Measurements from ENCODE around the gene SEMA3B.
"Not testable (repeated sequence)": the region's sequence is repeated elsewhere in the genome, so short reads cannot be mapped to it uniquely, and the experiment has no call there.

SEMA3B gene

DNA sequence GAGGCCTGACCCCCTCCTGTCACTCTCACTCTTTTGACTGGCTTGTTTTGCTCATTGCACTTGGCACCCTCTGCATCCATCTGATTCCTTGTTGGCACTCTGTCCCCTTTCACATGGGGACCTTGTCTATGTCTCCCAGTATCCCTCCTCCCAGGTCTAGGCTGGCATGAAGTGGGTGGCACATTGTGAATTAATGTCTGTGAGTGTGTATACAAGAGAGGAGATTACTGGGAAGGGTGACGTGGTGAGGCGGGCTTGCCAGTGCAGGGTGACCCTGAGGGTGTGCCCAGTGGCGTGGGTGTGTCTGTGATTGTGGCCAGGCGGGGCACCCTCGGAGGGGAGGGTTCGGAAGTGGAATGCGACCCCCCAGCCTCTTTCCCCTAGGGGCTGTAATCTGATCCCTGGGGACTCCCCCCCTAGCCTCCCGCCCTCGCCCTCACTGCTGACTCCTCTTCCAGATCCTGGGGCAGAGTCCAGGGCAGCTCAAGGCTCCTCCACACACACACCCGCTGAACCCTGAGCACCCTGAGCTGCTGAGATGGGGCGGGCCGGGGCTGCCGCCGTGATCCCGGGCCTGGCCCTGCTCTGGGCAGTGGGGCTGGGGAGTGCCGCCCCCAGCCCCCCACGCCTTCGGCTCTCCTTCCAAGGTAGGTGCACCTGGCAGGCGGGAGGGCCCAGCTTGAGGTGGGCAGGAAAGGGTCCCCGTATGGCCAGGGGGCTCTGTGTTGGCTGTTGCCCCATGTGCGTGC is at the start of gene SEMA3B:
TSS of gene SEMA3B (plus strand) at position 445 of the 749 bp plus-strand sequence. CDS start at position 539, 94 bp downstream.
- peak; percentile 56 for FAIRE-seq
- peak; percentile 72 for DNase-seq (ENCODE audit: low spot score)

DNA sequence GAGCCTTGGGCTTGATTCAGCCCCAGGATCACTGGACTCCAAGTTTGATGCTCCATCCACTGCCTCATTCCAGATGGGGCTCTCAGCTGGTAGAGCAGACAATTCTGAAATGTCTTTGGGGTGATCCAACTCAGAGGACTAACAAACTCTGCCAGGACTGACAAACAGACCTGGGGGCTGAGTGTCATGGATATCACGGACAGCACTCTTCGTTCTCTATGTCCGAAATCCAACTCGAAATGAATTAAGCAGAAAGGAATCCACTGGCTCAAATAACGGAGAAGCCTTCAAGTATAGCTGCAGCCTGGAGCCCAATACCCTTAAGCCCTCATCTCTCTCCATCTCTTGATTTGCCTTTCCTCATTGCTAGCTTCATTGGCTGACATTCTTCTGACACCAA is 49.7 kb upstream of the SEMA3B start:
- no peak for FAIRE-seq
- DNase-seq (ENCODE audit: low spot score): no peak

DNA sequence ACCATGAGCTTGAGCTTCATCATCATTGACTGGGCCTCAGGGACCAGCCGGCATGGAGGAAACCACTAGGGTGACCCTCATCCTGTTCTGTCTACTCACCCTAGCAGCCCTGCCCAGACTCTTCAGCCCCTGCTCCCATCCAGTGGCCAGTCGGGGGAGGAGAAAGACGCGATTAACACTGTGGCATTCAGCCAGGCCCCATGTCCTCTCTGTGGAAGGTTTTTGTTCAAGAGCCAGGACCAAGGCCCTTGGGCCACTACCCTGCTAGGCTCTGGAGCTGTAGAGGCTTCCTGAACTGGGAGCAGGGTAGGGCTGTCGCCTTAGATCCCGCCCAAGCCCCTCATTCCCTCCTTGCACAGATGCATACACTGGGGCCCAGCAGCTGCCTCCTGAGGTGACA is 48.8 kb upstream of the SEMA3B start:
- DNase-seq (ENCODE audit: low spot score) (no peak), FAIRE-seq (no peak)

DNA sequence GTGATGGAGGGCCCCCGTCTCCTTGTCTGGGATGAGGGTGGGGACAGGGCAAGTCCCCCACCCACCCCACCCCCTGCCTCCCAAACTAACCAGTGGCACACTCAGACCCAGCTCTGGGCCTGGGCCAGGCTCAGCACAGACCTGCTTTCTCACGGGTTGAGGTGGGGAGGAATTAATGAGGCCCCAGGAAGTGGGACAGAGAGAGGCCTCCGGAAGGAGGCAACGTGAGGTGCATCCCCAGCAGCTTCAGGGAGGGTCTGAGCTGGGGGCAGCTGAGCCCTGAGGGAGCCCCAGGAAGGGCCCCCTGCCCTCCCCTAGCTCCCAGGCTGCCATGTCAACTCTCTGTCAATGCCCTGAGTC is 47.9 kb upstream of the SEMA3B start:
- FAIRE-seq (no peak), DNase-seq (ENCODE audit: low spot score) (no peak)

DNA sequence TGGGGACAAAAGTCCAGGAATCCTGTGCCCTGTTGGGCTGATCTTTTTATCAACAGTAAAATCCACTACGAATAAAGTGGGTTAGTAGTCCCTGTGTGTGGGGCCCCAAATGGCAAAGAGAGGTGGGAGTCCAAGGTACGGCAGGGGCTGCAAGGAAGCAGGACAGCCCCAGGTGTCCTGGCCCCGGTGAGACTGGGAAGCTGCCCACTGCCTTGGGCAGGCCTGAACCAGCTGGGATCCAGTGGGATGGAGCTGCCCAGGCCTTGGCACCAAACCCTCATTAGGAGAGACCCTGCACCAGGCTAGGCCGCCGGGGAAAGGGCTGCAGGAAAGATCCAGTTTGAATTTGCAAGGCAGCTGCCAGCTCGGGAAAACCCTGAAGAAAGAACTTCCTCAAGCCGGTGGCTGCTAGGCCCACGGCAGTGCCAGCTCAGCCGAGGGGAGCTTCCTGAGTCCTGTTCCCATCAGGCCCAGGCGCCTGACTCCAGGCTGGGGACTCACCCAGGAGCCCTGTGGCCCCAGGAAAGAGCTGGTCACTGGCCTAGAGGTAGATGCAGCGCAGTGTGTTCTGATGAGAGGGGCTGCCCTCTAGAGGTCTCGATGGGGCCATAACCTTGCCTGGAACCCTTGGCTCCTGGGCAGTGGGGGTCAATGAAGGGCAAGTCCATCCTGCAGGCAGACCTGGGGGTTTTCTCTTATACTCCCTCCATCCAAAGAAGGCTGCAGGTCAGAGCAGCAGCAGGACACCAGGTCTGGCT is 47.4 kb upstream of the SEMA3B start:
- no peak for DNase-seq (ENCODE audit: low spot score)
- FAIRE-seq: no peak

DNA sequence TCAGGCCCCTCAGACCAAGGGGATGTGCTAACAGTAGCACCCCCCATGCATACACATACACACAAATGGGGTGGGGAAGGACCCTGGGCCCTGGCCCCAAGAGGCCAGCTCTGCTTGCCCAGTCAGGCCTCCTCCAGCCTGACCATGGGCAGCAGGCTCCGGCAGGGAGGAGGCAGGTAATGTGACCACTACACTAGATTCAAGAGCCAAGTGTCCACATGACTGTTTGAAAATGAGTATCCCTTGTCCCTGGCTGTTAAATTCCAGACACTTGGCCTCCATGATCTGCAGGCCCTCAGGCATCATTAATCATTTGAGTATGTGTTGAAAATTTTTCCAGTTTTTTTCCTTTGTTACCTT is 46.8 kb upstream of the SEMA3B start:
- DNase-seq (ENCODE audit: low spot score) (no peak), FAIRE-seq (no peak)

DNA sequence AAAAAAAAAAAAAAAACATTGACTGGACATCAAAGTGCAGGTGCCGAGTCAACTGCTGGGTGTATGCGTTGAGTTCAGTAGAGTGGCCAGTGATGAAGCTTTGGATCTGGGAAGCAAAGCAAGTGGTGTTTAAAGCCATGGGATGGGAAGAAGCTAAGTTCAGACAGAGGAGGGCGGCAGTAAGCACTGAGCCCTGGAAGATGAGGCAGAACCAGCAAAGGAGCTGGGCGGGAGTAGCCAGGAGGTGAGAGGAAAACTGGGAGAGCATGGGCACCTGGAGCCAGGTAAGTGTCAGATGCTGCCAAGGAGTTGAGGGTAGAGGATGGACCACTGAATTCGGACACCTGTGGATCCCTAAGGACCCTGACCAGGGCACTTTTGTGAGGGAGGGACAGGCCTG is 44.3 kb upstream of the SEMA3B start:
- no peak for DNase-seq (ENCODE audit: low spot score)
- no peak for FAIRE-seq

DNA sequence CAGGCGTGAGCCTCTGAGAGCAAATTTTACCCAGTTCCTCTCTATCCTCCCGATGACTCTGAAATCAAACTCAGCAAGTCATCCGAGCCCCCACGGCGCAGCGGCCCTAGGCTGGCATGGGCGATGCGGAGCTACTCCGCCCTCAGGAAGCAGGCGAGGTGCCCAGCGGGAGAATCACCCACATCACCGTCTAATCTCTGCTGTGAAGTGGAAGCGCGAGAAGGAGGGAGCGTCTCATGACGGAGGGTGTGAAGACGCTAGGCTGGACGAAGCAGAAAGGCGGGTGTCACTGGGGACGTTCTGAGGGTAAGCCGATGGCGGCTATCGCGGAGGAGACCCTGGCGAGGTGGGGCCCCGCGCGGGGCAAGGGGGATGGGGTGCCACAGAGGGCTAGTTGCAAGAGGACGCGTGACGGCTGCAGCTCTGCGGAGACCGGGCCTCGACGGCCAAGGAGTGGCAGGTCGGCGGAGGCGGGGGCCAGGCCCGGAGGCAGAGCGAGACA is 42.0 kb upstream of the SEMA3B start:
- no peak for FAIRE-seq
- DNase-seq (ENCODE audit: low spot score): peak; percentile 48

DNA sequence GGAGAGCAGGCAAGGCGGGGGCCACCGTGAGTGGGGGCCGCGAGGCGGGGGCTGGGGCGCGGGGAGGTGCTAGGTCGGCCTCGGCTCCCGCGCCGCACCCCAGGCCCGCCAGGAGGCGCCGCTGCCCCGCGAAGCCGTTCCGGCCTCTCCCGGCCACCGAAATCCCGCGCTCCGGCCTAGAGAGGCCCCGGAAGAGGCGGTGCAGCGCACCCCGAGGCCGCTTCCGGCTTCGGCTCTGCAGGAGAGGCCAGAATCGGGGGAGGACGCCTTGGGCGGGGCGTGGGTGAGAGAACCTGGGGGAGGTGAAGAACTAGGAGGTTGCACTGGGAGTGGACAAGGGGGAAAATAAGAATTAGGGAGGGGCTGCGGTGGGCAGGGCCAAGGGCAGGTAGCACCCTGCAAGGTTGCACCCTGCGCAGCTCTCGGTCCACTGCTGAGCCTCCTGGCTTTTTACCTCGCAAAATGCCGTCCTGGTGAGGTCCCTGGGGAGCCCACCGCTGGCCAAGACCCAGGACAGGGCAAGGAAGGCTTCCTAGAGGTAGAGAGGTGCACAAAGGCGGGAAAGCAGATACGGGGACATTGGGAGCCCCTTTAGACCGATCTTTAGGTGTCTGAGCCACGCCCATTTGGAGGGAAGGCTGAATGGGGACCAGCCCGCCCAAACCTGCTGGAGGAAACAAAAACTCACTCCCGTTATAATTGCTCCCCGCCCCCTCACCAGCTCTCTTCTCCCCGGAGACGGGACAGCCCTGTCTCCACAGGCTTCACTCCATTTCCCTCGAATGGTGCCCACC is 41.4 kb upstream of the SEMA3B start:
- FAIRE-seq: no peak
- DNase-seq (ENCODE audit: low spot score): peak; percentile 97

DNA sequence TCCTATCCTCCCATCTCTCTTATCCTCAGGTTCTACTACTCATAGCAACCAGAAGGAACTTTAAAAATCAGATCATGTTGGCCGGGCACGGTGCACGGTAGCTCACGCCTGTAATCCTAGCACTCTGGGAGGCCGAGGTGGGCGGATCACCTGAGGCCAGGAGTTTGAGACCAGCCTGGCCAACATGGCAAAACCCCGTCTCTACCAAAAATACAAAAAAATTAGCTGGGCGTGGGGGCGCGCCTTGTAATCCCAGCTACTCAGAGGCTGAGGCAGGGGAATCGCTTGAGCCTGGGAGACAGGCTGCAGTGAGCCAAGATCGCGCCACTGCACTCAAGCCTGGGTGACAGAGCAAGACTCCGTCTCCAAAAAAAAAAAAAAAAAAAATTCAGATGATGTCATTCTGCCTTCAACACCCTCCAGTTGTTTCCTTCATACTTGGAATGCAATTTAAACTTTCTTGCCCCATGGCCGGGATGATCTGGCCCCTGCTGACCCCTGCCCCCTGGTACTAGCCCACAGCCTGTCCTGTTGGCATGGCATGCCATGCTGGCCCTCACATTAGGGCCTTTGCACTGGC is 40.7 kb upstream of the SEMA3B start:
- DNase-seq (ENCODE audit: low spot score); FAIRE-seq: not testable (repeated sequence)

DNA sequence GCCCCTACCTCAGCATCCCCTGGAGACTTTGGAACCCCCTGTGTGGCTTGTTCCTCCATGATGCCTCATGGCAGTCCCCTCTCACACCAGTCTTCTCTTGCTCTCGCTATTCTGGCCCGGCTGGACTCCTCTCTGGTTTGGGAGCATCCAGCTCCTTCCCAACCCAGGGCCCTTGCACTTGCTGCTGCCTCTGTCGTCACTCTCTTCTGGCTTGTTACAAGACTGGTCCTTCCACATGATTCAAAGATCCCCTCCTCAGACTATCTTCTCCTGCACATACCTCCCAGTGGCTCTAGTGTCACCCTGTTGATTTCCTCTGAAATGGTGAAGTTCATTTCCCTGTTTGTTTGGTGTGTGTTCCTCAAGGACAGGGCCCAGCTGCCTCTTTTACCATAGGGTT is 39.5 kb upstream of the SEMA3B start:
- FAIRE-seq (no peak), DNase-seq (ENCODE audit: low spot score) (no peak)

DNA sequence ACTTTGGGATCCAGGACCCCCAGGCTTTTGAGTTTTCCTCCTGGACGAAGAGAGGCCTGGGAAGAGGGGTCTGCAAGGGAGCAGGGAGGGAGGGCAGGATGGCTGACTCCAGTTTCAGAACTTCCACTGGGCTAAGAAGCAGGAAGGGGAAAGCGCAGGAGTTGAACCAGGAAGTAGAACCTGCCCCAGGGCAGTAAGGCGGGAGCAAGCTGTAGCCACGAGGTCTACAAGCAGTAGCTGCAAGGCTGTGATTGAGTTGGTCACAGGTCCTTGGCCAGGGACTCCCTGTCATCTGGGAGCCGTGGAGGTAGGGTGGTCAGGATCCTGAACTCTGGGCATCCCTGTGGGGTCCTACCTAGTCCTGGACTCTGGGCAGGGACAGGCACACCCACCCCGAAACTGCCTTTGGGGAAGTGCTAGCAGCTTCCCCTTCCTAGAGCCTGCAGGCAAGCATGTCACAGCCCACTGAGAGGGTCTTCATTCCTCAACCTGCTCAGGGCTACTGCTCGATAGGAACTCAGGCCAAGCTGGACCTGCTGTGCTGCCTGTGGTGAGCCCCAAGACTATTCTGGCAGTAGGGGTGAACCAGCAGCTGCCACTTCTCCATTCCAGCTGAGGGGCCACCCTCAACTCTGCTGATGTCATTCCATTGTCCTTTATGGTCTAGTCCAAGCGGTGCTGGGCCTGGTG is 38.7 kb upstream of the SEMA3B start:
- FAIRE-seq: no peak

DNA sequence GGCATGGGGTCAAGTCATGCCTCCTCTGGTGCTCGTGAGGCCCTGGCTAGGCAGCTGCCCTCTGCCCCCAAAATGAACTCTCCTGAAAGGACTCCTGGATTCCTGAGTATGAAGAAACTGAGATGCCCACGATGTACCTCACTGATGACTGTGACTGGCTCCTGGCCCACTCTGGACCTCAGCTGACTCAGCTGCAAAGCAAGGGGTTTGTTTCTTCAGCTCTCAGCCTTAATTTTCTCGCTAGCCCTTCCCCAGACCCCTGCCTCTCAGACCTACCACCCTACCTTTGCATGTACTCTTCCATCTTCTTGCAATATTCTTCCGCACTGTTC is 38.2 kb upstream of the SEMA3B start:
- FAIRE-seq (no peak), DNase-seq (ENCODE audit: low spot score) (no peak)

More for the DNA sequence above, 38.7 kb upstream of the SEMA3B start:
- DNase-seq (ENCODE audit: low spot score): no peak

DNA sequence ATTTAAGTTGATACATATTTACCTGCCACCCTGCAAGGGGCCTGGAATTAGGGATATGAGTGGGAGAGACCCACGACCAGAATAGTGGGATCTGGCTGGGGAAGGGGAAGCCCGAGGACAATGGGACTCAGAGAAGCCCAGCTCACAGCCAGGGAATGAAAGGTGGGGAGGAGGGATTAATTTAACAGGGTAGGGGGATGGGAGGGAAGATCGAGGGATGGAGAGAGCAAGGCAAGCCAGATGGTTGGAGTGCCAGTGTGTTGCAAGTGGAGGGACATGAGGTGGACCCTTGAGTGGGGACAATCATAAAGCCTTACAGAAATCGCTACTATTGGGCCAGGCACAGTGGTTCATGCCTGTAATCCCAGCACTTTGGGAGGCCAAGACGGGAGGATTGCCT is 37.4 kb upstream of the SEMA3B start:
- DNase-seq (ENCODE audit: low spot score) (no peak), FAIRE-seq (no peak)

DNA sequence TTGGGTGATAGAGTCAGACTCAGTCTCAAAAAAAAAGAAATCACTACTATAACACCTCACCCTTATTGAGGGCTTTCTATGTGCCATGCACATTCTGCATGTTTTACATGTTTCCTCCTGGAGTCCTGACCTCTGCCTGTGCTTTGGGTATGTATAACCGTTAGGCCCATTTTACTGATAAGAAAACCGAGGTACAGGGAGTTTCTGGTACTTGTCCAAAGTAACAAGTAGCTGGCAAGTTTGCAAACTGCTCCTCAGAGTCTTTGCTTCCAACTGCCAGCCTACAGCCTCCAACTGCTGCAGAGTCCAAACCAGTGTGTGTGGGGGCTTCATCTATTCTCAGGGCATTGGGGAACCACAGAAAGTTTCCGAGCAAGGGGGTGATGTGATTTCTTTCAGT is 36.6 kb upstream of the SEMA3B start:
- no peak for DNase-seq (ENCODE audit: low spot score)
- FAIRE-seq: no peak

DNA sequence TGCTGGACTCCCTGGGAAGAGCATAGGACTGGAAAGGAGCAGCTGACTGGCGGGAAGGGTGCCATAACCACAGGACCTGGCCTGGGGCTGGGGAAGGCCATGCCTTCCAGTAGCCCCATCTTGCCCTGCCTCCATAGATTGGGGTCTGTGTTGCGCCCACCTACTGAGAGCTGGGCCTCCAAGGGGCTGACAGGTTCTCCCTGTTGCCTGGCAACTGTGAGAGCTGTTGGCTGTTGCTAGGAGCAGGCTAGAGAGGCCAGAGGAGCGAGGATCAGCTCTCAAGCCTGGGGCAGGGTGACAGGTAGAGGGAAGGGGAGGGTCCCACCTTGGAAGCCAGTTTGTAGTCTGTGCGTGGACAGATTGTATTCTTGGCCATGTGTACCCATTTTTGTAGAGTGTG is 35.8 kb upstream of the SEMA3B start:
- DNase-seq (ENCODE audit: low spot score) (no peak), FAIRE-seq (no peak)

DNA sequence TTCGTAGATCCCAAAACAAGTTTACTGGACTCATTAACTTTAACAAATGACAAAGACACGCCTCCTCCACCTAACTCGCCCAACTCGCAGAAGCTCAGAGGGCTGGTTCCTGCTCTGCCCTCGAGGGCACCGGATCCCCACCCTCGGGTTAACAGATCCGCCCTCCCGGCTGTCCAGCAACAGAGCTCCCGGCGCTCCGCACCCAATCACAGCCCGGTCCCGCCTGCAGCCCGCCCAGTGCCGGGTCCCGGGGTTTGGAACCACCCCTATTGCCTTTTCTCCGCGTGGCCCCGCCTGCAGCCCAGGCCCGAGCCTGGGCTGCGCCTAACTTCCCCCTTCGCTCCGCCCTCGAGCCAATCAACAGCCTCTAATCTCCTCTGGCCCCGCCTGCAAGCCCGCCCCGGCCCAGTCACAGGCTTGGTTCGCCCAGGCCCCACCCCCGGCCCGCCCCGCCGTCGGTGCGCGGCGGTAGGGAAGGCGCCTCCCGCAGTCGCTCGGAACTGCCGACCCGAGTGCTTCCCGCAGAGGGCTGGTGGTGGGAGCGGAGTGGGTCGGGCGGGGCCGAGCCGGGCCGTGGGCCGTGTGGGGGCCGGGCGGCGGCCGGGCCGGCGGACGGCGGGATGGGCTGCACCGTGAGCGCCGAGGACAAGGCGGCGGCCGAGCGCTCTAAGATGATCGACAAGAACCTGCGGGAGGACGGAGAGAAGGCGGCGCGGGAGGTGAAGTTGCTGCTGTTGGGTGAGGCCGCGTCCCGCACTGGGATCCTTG is 33.0 kb upstream of the SEMA3B start, which contains the start of gene GNAI2:
TSS of gene GNAI2 (plus strand) at position 489 of the 768 bp plus-strand sequence. CDS start at position 621, 132 bp downstream.
- DNase-seq (ENCODE audit: low spot score) (peak; percentile 99), FAIRE-seq (peak; percentile 96)

DNA sequence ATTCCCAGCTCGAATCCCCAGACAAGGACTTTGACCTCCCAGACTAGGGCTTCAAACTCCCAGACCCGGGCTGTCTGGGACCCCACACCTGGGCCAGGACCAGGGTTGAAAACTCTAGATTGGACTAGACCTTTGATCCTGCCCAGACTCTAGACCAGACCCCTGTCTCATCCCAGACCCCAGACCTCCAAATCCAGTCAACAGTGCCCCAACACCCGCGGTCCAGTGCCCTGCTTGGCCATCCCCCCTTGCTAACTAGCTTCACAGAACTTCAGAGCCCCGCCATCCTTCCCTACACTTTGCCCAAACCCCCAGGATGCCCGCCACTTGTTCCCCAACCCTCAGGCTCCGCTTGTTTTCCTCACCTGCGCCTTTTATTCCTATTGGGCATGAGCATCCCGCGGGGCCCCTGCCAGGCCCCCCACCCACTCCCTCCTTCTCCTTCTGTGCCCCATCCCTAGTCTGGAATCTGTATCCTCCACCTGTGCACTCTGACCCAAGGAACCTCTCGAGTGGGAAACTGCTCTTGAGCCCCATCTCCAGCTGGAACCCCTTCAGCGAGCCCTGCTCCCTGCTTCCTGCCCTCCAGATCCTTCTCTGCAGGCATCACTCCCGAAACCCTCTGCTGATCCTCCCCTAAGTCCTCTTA is 32.3 kb upstream of the SEMA3B start:
- DNase-seq (ENCODE audit: low spot score) (no peak), FAIRE-seq (no peak)

DNA sequence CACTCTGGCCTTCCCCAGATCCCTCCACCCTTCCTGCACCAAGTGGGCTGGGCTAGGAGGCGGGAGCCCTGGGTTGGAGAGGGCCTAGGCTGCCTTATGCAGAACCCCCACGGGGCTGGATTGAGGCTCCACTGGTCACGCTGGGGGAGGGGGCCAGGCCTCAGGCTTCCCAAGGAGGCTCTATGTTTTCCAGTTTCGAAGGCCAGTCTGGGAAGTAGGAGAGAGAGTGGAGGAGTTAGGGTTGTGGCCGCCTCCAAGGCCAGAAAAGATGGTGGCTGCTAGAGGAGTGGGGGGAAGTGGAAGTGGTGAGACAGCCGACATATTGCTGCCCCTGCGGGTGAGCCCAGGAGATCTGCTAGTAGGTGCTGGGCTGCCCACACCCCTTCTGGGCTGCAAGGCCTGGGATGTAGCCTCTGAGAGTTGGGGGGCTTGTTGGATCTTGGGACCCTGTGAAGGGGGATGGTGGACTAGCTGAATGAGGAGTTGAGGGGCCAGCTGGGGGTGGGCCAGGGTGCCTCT is 31.8 kb upstream of the SEMA3B start:
- FAIRE-seq: no peak
- no peak for DNase-seq (ENCODE audit: low spot score)
